SK-N-SH treated with all-trans-retinoic acid at 6 μM for 48 hours (cell line): Measurements from ENCODE around the gene MRPL12.
A peak's percentile ranks its signal among the peaks of the same experiment; 100 is the strongest.

ENCODE experiments used
- ATAC-seq: fragments of 200-7000 bp; cut with Tn5 transposase; 3 replicates; pipeline ENCODE4 v1.9.1; 2020; ENCODE audit warnings: mild to moderate bottlenecking, moderate library complexity
- ESRRG ChIP-seq: fragments of 250-450 bp; sonication (Bioruptor Pico); IDR thresholded peaks from 2 replicates; pipeline ENCODE4 v1.6.1; 2021; ENCODE audit warnings: mild to moderate bottlenecking
- GLIS3 ChIP-seq: fragments of 250-450 bp; sonication (Bioruptor Pico); IDR thresholded peaks from 2 replicates; pipeline ENCODE4 v1.5.0; 2020; ENCODE audit warnings: mild to moderate bottlenecking, moderate library complexity
- ISL1 ChIP-seq: fragments of 250-450 bp; sonication (Bioruptor Pico); IDR thresholded peaks from 2 replicates; pipeline ENCODE4 v2.1.2; 2022; ENCODE audit warnings: mild to moderate bottlenecking, moderate library complexity
- OSR1 ChIP-seq: fragments of 250-450 bp; sonication (Bioruptor Pico); IDR thresholded peaks from 2 replicates; pipeline ENCODE4 v1.8.0; 2022; ENCODE audit warnings: moderate library complexity, mild to moderate bottlenecking, inconsistent platforms
- PPARA ChIP-seq: fragments of 250-450 bp; sonication (Bioruptor Pico); IDR thresholded peaks from 2 replicates; pipeline ENCODE4 v1.5.0; 2020; ENCODE audit warnings: mild to moderate bottlenecking, borderline replicate concordance
- RARB ChIP-seq: fragments of 250-450 bp; sonication (Bioruptor Pico); IDR thresholded peaks from 2 replicates; pipeline ENCODE4 v1.8.0; 2021; ENCODE audit warnings: mild to moderate bottlenecking, moderate library complexity
- SNAI2 ChIP-seq: fragments of 250-450 bp; sonication (Bioruptor Pico); IDR thresholded peaks from 2 replicates; pipeline ENCODE4 v1.5.0; 2020; ENCODE audit warnings: mild to moderate bottlenecking, moderate library complexity
- TCF4 ChIP-seq: fragments of 250-450 bp; sonication (Bioruptor Pico); IDR thresholded peaks from 2 replicates; pipeline ENCODE4 v1.8.0; 2021; ENCODE audit warnings: mild to moderate bottlenecking, moderate library complexity, borderline replicate concordance
- TOX ChIP-seq: fragments of 250-450 bp; sonication (Bioruptor Pico); IDR thresholded peaks from 2 replicates; pipeline ENCODE4 v1.8.0; 2021; ENCODE audit warnings: mild to moderate bottlenecking, moderate library complexity, borderline replicate concordance
- ZC3H10 ChIP-seq: fragments of 250-450 bp; sonication (Bioruptor Pico); IDR thresholded peaks from 2 replicates; pipeline ENCODE4 v1.5.1; 2021; ENCODE audit warnings: mild to moderate bottlenecking, moderate library complexity
- ZFP3 ChIP-seq: fragments of 250-450 bp; sonication (Bioruptor Pico); IDR thresholded peaks from 2 replicates; pipeline ENCODE4 v1.5.0; 2020; ENCODE audit warnings: mild to moderate bottlenecking, moderate library complexity
- ZFP30 ChIP-seq: fragments of 450-650 bp; formaldehyde crosslinking; IDR thresholded peaks from 2 replicates; pipeline ENCODE4 v1.5.0; 2022; ENCODE audit warnings: mild to moderate bottlenecking, moderate library complexity
- ZNF8 ChIP-seq: fragments of 450-650 bp; formaldehyde crosslinking; IDR thresholded peaks from 2 replicates; pipeline ENCODE4 v1.5.0; 2020; ENCODE audit warnings: mild to moderate bottlenecking, moderate library complexity
- TF ChIP-seq, protein P1 (sequence below): fragments of 250-450 bp; sonication (Bioruptor Pico); IDR thresholded peaks from 2 replicates; pipeline ENCODE4 v1.5.0; 2020; ENCODE audit warnings: mild to moderate bottlenecking, moderate library complexity
- TF ChIP-seq, protein P2 (sequence below): fragments of 250-450 bp; sonication (Bioruptor Pico); IDR thresholded peaks from 2 replicates; pipeline ENCODE4 v1.5.1; 2021; ENCODE audit warnings: mild to moderate bottlenecking, moderate library complexity
- TF ChIP-seq, protein P3 (sequence below): fragments of 250-450 bp; sonication (Bioruptor Pico); IDR thresholded peaks from 2 replicates; pipeline ENCODE4 v1.8.0; 2021; ENCODE audit warnings: low read depth, mild to moderate bottlenecking, moderate library complexity, borderline replicate concordance
- TF ChIP-seq, protein P4 (sequence below): fragments of 250-450 bp; sonication (Bioruptor Pico); IDR thresholded peaks from 2 replicates; pipeline ENCODE4 v1.5.1; 2020; ENCODE audit warnings: low read depth, mild to moderate bottlenecking, moderate library complexity
- TF ChIP-seq, protein P5 (sequence below): fragments of 250-450 bp; sonication (Bioruptor Pico); IDR thresholded peaks from 2 replicates; pipeline ENCODE4 v1.8.0; 2020; ENCODE audit warnings: mild to moderate bottlenecking, moderate library complexity, borderline replicate concordance

The MRPL12 gene

DNA sequence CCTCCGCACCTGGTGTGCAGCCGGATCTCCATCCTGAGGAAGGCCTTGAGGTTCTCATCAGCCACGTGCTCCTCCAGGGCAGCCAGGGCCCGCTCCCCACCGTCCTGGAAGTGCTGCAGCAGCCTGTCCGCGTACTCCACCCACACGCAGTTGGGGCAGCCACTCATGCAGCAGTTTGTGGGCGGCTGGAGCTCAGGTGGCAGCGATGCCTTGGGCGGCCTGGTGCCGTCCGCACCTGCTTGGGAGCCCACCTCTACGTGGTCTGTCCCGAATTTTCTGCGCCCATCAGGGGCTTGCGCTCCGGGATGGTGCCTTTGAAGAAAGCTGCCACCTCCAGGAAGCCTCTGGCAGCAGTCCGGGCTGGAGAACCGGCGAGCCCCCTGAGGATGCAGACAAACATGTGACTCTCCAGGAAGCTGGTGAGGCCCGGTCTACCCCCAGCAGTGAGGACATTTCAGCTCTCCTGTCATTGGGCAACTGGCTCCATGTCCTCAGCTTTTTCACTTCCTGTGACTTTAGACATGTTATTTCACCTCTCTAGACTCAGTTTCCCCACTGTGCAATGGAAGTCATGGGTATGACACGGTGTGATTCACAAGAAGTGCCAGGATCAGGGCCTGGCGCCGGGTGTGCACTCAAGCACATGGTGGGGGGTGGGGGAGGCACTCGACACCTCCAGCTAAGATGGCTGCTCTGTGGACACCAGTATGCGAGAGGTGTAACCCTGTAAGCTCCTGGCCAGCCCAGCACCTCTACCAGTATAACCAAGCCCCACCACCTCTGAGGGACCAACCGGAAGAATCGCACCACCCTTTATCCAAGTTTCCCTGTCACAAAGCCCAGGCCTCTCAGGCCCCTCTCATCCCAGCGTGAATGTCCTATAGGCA, 37.7 kb upstream of the MRPL12 start:
- peak; percentile 16; the same call in 2 of the 3 replicates for ATAC-seq
- 0 out of 2 replicates have a peak, but pooled peaks have one; percentile 18 for TF ChIP-seq ZFP3
- TF ChIP-seq RARB (CRISPR knock-in tag) = no peak
- TF ChIP-seq PPARA (CRISPR knock-in tag) = no peak
- 0 out of 2 replicates have a peak, but pooled peaks have one; percentile 24 for TF ChIP-seq SNAI2 (CRISPR knock-in tag)
- TF ChIP-seq, all 23 proteins: peak for 2

DNA sequence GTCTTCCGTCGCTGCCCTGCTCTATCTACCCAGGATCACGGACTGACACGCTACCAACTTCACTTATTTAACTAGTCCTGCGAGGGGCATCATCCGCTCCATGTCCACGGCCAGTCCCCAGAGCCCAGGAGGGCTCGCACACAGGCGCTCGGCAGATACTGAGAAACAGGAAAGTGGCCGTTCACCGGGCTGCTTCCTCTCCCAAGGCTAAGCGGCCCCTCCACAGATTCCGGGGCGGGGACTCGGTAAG, 37.1 kb upstream of the MRPL12 start:
- TF ChIP-seq, protein P1, sequence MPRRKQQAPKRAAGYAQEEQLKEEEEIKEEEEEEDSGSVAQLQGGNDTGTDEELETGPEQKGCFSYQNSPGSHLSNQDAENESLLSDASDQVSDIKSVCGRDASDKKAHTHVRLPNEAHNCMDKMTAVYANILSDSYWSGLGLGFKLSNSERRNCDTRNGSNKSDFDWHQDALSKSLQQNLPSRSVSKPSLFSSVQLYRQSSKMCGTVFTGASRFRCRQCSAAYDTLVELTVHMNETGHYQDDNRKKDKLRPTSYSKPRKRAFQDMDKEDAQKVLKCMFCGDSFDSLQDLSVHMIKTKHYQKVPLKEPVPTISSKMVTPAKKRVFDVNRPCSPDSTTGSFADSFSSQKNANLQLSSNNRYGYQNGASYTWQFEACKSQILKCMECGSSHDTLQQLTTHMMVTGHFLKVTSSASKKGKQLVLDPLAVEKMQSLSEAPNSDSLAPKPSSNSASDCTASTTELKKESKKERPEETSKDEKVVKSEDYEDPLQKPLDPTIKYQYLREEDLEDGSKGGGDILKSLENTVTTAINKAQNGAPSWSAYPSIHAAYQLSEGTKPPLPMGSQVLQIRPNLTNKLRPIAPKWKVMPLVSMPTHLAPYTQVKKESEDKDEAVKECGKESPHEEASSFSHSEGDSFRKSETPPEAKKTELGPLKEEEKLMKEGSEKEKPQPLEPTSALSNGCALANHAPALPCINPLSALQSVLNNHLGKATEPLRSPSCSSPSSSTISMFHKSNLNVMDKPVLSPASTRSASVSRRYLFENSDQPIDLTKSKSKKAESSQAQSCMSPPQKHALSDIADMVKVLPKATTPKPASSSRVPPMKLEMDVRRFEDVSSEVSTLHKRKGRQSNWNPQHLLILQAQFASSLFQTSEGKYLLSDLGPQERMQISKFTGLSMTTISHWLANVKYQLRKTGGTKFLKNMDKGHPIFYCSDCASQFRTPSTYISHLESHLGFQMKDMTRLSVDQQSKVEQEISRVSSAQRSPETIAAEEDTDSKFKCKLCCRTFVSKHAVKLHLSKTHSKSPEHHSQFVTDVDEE (CRISPR knock-in tag) = no peak
- TF ChIP-seq ZFP3 (no peak), GLIS3 (CRISPR knock-in tag) (no peak), ESRRG (CRISPR knock-in tag) (no peak), ZNF8 (CRISPR knock-in tag) (no peak), ZFP30 (CRISPR knock-in tag) (no peak), OSR1 (CRISPR knock-in tag) (no peak), TOX (CRISPR knock-in tag) (no peak), ZC3H10 (CRISPR knock-in tag) (no peak), TCF4 (no peak), ISL1 (CRISPR knock-in tag) (no peak), RARB (CRISPR knock-in tag) (no peak), SNAI2 (CRISPR knock-in tag) (no peak)
- TF ChIP-seq, protein P2, sequence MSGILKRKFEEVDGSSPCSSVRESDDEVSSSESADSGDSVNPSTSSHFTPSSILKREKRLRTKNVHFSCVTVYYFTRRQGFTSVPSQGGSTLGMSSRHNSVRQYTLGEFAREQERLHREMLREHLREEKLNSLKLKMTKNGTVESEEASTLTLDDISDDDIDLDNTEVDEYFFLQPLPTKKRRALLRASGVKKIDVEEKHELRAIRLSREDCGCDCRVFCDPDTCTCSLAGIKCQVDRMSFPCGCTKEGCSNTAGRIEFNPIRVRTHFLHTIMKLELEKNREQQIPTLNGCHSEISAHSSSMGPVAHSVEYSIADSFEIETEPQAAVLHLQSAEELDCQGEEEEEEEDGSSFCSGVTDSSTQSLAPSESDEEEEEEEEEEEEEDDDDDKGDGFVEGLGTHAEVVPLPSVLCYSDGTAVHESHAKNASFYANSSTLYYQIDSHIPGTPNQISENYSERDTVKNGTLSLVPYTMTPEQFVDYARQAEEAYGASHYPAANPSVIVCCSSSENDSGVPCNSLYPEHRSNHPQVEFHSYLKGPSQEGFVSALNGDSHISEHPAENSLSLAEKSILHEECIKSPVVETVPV (CRISPR knock-in tag) = no peak
- TF ChIP-seq, protein P3, sequence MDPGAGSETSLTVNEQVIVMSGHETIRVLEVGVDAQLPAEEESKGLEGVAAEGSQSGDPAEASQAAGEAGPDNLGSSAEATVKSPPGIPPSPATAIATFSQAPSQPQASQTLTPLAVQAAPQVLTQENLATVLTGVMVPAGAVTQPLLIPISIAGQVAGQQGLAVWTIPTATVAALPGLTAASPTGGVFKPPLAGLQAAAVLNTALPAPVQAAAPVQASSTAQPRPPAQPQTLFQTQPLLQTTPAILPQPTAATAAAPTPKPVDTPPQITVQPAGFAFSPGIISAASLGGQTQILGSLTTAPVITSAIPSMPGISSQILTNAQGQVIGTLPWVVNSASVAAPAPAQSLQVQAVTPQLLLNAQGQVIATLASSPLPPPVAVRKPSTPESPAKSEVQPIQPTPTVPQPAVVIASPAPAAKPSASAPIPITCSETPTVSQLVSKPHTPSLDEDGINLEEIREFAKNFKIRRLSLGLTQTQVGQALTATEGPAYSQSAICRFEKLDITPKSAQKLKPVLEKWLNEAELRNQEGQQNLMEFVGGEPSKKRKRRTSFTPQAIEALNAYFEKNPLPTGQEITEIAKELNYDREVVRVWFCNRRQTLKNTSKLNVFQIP (CRISPR knock-in tag) = no peak
- TF ChIP-seq, protein P4, sequence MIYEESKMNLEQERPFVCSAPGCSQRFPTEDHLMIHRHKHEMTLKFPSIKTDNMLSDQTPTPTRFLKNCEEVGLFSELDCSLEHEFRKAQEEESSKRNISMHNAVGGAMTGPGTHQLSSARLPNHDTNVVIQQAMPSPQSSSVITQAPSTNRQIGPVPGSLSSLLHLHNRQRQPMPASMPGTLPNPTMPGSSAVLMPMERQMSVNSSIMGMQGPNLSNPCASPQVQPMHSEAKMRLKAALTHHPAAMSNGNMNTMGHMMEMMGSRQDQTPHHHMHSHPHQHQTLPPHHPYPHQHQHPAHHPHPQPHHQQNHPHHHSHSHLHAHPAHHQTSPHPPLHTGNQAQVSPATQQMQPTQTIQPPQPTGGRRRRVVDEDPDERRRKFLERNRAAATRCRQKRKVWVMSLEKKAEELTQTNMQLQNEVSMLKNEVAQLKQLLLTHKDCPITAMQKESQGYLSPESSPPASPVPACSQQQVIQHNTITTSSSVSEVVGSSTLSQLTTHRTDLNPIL (CRISPR knock-in tag) = no peak
- ATAC-seq = peak; percentile 42; the same call in 2 of the 3 replicates

DNA sequence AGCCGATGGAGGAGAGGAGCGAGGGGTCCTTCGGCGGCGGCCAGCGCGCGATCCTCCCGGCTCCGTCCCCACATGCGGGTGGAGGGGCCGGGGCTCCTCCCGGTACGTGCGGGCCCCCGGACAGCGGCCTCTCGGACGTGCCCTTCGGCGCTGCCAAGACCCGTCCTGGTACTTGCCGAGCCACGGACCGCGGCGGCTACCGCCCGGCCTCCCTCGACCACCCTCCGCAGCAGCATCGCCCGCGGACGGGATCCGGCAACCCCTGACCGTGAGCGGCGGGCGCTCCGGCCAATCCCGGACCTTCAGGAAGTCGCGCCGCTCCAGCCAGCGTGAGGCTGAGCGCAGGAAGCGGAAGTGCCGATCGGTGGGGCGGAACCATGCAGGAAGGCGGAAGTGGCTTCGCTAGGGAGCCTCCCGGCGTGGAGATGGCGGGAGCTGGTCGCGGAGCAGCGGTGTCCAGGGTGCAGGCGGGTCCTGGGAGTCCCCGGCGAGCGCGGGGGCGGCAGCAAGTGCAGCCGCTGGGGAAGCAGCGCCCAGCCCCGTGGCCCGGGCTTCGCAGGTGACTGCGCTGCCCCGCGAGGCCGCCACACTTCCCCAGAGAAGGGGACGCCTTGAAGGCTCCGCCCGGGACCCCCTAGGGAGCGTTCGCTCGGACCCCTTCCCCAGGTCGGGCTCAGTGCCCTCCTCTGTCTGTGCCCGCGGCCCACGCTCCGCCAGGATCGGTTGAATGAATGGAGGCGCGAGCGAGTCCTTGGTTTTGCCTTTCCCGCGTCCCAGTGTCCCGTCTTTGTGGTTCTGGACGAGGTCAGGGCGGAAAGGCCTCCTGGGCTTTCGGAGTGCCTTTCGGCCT, 36.6 kb upstream of the MRPL12 start, which contains the start of the genes CCDC137 and OXLD1:
TSS of gene CCDC137 (plus strand) at position 396 of the 850 bp plus-strand sequence. CDS start at position 426, 30 bp downstream.
TSS of gene OXLD1 (minus strand) at position 264 of the 850 bp plus-strand sequence. CDS start at position 236, 28 bp downstream.
- peak; percentile 82; the same call in 1 of the 2 replicates for TF ChIP-seq GLIS3 (CRISPR knock-in tag)
- TF ChIP-seq, protein P1 (CRISPR knock-in tag) = 0 out of 2 replicates have a peak, but pooled peaks have one; percentile 36
- TF ChIP-seq, protein P5, sequence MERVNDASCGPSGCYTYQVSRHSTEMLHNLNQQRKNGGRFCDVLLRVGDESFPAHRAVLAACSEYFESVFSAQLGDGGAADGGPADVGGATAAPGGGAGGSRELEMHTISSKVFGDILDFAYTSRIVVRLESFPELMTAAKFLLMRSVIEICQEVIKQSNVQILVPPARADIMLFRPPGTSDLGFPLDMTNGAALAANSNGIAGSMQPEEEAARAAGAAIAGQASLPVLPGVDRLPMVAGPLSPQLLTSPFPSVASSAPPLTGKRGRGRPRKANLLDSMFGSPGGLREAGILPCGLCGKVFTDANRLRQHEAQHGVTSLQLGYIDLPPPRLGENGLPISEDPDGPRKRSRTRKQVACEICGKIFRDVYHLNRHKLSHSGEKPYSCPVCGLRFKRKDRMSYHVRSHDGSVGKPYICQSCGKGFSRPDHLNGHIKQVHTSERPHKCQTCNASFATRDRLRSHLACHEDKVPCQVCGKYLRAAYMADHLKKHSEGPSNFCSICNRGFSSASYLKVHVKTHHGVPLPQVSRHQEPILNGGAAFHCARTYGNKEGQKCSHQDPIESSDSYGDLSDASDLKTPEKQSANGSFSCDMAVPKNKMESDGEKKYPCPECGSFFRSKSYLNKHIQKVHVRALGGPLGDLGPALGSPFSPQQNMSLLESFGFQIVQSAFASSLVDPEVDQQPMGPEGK (CRISPR knock-in tag) = no peak
- TF ChIP-seq, all 23 proteins: peak for 2
- ATAC-seq = peak; percentile 99
